Amniotic stem cell (primary cell): ENCODE results near the gene SIRT4.
A peak's percentile ranks its signal among the peaks of the same experiment; 100 is the strongest.
"Not testable (repeated sequence)": the region's sequence is repeated elsewhere in the genome, so short reads cannot be mapped to it uniquely, and the experiment has no call there.

ENCODE experiments used
- DNase-seq: peaks from one replicate; lab custom pipeline; 2025; lab: John Stamatoyannopoulos, UW

The SIRT4 gene

GRCh38 chr12:120301962-120302815, at the start of gene SIRT4:
Gene SIRT4 (plus strand): TSS chr12:120302321. CDS start chr12:120303562, 1,241 bp downstream.
- DNase-seq = peak; percentile 88

GRCh38 chr12:120253313-120253712, 48.8 kb upstream of the SIRT4 start:
- DNase-seq = not testable (repeated sequence)

DNA sequence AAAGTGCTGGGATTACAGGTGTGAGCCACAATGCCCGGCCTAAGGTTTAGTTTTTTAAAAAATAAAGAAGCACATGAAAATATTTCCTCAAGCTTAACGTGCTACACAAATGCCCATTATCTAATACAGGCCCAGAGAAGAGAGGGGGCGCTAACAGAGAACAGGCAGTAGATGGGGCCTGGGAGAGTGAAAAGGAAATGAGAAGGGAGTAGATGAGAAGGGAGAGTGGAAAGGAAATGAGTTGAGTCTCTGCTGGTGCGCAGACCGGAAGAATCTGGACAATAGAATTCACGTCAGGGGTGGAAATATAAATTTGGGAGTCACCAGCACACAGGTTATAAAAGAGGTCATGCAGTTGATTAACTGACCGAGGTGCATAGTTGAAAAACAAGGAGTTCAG, 47.3 kb upstream of the SIRT4 start:
- DNase-seq = no peak

- peak; percentile 81 for DNase-seq
Measured at GRCh38 chr12:120257041-120257821, 44.9 kb upstream of the SIRT4 start.

GRCh38 chr12:120258323-120258896, 43.7 kb upstream of the SIRT4 start:
- DNase-seq = no peak

DNA sequence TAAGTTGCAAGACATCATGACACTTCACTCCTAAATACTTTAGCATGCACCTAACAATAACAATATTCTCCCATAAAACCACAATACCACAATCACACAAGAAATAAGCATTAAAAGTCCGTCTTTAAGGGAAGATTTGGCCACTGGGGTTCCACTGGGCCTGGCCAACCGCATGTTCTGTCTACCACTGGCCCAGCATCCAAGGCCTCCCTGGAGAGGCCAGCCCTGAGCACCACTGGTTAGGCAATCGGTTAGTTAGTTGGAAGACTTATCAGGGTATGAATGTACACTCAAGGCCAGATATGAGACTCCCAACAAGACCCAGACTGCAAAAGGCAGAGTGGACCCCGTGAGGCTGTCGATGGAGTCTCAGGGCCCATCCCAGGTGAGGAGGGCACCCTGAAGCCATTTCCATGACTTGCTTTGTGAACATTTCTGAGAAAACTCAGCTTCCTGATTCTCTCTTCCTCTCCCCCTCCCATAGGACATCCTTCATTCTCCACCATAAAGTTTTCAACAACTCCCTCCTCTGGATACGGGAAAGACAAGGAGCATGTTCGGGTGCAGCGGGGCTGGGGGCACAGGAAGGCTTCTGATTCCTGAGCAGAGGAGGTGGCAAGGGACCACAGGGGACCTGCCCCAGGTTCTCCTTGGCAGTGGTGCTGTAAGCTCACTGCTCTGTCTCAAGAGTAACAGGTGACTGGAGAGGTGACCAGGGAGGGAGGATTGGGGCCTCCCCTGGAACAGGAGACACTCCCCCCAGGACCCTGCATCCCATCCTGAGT, 42.5 kb upstream of the SIRT4 start:
- DNase-seq = no peak

GRCh38 chr12:120260607-120261006, 41.5 kb upstream of the SIRT4 start:
- no peak for DNase-seq

DNA sequence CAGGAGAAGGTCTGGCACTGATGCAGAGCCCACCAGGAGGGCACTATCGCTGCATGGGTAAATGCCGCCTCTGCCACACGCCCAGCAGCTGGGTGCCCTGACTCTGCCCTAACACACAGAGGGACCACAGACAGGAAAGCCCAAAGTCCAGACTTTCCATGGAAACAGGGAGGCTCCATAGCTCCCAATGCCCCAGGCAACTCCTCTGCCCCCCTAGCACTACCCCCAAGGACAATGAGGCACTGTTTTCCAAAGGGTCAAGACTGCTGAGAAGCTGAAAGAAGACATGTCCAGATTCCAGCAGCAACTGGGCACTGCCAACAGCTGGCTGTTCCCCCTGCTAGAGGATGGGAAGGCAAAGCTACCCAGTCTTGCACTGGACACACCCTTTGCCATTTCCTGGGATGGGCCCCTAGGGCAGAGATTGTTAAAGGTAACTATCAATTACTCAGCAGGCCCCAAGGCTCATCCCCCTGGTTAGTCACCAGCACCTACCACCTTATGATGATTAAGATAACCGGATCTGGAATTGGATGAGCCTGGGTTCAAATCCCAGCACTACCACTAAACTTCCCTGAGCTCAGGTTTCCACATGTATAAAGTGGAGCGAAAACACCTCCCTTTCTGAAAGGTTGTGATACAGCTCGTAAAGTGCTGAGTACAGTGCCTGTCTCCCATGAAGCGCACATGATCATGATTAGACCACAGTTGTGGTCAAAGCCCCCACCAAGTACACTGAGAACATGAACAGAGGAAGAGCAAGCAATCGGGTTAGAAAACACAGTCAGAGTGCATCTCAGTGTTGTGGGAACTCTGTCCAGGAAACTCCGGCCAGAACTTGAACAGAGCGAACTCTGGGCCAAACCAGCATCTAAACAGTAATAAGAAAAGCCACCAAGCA, 39.9 kb upstream of the SIRT4 start:
- no peak for DNase-seq

GRCh38 chr12:120262852-120263747, 39.0 kb upstream of the SIRT4 start:
- DNase-seq = no peak

DNA sequence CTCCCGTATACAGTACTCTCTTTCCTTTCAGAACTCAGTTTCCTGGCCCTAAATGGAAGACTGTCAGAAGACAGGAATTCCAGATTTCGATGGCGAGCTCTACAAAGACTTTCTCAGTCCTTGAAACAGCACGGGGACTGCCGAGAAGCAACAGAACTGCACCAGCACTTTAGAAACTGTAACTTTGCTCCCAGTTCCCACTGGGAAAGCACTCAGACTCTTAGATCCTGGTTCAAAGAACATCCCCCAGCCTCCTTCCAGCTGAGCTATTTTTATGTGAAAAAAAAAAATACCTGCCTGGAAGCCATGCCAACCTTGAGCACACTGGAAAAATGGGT, 38.4 kb upstream of the SIRT4 start:
- DNase-seq = no peak

GRCh38 chr12:120264086-120264903, 37.8 kb upstream of the SIRT4 start:
- no peak for DNase-seq

DNA sequence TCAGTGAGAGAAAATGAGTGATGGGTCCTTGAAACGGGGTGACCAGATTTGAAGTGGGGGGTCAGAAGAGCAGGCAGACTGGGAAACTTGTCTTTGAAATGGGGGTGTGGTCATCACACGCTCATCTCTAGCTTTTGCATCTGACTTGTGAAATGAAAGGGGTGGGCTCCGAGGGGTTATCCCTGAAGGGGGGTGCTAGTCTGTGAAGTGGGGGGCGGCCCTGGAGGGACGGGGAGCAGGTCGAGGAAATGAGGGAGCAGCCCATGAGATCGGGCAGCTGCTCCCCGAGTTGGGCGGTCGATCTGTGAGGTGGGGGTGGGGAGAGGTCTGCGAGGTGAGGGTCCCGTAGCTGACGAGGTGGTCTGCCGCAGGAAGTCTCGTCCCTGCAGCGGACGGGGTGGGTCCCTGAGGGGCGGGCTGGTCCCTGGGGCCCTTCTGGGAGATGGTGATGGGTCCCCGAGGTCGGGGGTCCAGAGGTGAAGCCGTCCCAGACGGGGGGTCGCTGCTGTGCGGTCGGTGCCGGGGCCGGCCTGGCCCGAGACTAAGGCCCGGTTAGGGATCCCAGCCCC, 37.1 kb upstream of the SIRT4 start:
- DNase-seq = no peak

DNA sequence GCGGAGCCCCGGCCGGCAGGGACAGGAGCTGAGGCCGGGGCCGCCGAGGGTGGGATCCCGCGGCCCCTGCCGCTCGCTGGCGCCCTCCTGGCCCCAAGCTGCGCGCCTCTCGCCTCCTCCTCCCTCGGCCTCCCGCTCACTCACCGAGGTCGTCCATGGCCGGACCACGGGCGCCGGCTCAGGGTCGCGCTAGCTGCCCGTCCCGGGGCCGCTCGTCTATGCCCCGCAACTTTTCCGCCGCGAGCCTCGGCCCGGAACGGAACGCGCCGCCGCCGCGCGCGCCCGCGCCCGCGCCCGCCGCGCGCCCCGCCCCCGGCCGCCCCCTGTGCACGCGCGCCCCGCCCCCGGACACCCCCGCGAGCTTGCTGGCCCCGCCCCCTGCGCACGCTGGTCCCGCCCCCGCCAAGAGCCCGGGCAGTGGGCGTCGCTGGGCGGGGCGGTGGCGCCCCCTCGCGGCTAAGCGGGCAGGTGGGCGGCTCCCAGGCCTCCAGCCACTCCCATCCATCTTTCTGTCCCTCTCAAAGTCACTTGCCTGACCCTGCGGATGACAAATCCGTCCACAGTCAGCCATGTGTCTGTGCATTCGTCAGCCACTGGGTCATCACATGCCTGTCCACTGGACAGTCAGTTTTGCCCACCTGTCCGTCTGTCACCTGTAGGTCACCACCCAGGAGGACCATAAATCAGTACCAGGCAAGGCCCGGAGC, 36.5 kb upstream of the SIRT4 start, which contains the start of gene PXN:
Gene PXN (minus strand): TSS at position 258 of the 707 bp plus-strand sequence. CDS start 101 bp downstream, at position 157.
- peak; percentile 36 for DNase-seq

DNA sequence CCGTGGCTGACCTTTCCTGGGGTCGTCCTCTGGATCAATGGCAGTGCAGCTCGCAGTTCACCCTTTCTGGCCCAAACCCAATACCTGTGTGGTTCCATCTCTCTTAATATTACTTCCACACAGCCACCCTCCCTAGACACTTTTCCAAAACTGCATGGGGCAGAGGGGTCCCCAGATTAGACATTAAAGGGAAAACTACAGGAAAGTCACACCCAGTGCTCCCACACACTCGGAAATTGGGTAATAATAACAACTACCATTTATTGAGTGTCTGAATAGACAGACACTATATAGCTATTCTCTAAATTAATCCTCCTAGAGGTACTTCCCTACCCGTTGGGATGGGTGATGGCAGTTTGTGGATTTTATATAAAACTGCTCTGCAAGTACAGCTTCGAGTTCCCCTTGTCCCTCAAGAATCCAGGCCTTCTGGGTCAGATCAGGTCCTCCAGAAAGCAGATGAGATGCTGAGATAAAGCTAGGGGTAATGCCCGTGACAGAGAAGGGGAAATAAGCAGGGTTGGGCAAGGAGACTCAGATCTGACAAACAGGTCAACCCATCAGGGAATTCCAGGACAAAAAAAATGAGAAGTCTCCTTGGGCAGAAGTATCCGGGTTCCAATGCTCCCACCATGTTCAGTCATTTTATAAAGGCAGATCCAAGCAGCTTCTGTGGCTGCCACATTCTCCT, 35.8 kb upstream of the SIRT4 start:
- no peak for DNase-seq

GRCh38 chr12:120267736-120268135, 34.4 kb upstream of the SIRT4 start:
- no peak for DNase-seq

DNA sequence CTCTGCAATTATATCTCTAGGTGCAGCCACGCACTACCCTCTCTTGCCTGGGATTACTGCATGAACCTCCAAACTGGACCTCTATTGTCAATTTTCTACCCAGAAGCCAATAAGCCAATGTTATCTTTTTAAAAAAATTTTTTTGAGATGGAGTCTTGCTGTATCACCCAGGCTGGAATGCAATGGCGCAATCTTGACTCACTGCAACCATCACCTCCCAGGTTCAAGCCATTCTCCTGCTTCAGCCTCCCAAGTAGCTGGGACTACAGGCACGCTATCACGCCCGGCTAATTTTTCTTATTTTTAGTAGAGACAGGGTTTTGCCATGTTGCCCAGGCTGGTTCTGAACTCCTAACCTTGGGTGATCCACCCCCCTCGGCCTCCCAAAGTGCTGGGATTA, 25.4 kb upstream of the SIRT4 start:
- no peak for DNase-seq
